OCI-LY1 (cell line): ENCODE data around the gene CEP19.

Experiments
- EZH2 ChIP-seq: fragments of 200-600 bp; sonication (generic), shearing (Covaris generic); IDR thresholded peaks from 2 replicates; pipeline ENCODE4 v1.8.0; 2017; ENCODE audit warnings: borderline replicate concordance, mixed run types, mild to moderate bottlenecking, antibody characterized with exemption, low read length, moderate library complexity, mixed read lengths
- TF ChIP-seq, protein P1 (sequence below): fragments of 200-600 bp; sonication (generic), shearing (Covaris generic); IDR thresholded peaks from 2 replicates; pipeline ENCODE4 v1.5.1; 2017; ENCODE audit warnings: mild to moderate bottlenecking, antibody characterized with exemption, low read length, moderate library complexity, mixed read lengths

- TF ChIP-seq EZH2 = no peak
- TF ChIP-seq, protein P1, sequence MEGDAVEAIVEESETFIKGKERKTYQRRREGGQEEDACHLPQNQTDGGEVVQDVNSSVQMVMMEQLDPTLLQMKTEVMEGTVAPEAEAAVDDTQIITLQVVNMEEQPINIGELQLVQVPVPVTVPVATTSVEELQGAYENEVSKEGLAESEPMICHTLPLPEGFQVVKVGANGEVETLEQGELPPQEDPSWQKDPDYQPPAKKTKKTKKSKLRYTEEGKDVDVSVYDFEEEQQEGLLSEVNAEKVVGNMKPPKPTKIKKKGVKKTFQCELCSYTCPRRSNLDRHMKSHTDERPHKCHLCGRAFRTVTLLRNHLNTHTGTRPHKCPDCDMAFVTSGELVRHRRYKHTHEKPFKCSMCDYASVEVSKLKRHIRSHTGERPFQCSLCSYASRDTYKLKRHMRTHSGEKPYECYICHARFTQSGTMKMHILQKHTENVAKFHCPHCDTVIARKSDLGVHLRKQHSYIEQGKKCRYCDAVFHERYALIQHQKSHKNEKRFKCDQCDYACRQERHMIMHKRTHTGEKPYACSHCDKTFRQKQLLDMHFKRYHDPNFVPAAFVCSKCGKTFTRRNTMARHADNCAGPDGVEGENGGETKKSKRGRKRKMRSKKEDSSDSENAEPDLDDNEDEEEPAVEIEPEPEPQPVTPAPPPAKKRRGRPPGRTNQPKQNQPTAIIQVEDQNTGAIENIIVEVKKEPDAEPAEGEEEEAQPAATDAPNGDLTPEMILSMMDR = no peak
Measured at GRCh38 chr3:196740481-196741248, 28.6 kb upstream of the CEP19 start.
